ENCODE results near the gene C10orf88. TPM values are rescaled to one million over a fixed set of nuclear protein-coding genes. Genes with fewer than 3 reads are reported as not detected.

Gene C10orf88
- total and polyA plus RNA-seq, 9 of the 15 experiments (the other 6 are each of a cell fraction or from before 2014, with no cell fraction given): 2.5 to 9.6 (median 7.5) TPM

- no peak for TF ChIP-seq SMAD3 (CRISPR knock-in tag; conservative IDR thresholded peaks at IDR 0.05)
- peak; percentile 87 for TF ChIP-seq ZNF511 (CRISPR knock-in tag; IDR thresholded peaks at IDR 0.05)
- peak; percentile 70; the same call in 1 of the 2 replicates for TF ChIP-seq ERF (CRISPR knock-in tag; IDR thresholded peaks at IDR 0.05)
- peak in 1 of 2 experiments; percentile 23; a peak in 2 of 4 replicates for TF ChIP-seq RAD21 (CRISPR knock-in tag; conservative IDR thresholded peaks at IDR 0.05 in 1 of 2, IDR thresholded peaks at IDR 0.05 in 1 of 2)
- peak; percentile 49; the same call in 1 of the 2 replicates for TF ChIP-seq XRCC5 (IDR thresholded peaks at IDR 0.05; ENCODE audit: low read depth, low read length)
- TF ChIP-seq, protein P1, sequence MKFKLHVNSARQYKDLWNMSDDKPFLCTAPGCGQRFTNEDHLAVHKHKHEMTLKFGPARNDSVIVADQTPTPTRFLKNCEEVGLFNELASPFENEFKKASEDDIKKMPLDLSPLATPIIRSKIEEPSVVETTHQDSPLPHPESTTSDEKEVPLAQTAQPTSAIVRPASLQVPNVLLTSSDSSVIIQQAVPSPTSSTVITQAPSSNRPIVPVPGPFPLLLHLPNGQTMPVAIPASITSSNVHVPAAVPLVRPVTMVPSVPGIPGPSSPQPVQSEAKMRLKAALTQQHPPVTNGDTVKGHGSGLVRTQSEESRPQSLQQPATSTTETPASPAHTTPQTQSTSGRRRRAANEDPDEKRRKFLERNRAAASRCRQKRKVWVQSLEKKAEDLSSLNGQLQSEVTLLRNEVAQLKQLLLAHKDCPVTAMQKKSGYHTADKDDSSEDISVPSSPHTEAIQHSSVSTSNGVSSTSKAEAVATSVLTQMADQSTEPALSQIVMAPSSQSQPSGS (CRISPR knock-in tag; IDR thresholded peaks at IDR 0.05): peak; percentile 85; the same call in 1 of the 2 replicates
- TF ChIP-seq, protein P2, sequence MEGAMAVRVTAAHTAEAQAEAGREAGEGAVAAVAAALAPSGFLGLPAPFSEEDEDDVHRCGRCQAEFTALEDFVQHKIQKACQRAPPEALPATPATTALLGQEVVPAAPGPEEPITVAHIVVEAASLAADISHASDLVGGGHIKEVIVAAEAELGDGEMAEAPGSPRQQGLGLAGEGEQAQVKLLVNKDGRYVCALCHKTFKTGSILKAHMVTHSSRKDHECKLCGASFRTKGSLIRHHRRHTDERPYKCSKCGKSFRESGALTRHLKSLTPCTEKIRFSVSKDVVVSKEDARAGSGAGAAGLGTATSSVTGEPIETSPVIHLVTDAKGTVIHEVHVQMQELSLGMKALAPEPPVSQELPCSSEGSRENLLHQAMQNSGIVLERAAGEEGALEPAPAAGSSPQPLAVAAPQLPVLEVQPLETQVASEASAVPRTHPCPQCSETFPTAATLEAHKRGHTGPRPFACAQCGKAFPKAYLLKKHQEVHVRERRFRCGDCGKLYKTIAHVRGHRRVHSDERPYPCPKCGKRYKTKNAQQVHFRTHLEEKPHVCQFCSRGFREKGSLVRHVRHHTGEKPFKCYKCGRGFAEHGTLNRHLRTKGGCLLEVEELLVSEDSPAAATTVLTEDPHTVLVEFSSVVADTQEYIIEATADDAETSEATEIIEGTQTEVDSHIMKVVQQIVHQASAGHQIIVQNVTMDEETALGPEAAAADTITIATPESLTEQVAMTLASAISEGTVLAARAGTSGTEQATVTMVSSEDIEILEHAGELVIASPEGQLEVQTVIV (CRISPR knock-in tag; IDR thresholded peaks at IDR 0.05; ENCODE audit: borderline replicate concordance): no peak
- TF ChIP-seq FOXM1 (IDR thresholded peaks at IDR 0.05; ENCODE audit: low read depth): 0 out of 2 replicates have a peak, but pooled peaks have one; percentile 12
- no peak for TF ChIP-seq FOXM1 (CRISPR knock-in tag; IDR thresholded peaks at IDR 0.05; ENCODE audit: low read depth)
- no peak for TF ChIP-seq ARID2 (IDR thresholded peaks at IDR 0.05)
- no peak for TF ChIP-seq CCNT2 (IDR thresholded peaks at IDR 0.05; ENCODE audit: borderline replicate concordance, extremely low read depth, insufficient read length, low read depth, low read length)
- TF ChIP-seq NUFIP1 (IDR thresholded peaks at IDR 0.05; ENCODE audit: partially characterized antibody): no peak
- TF ChIP-seq, protein P3, sequence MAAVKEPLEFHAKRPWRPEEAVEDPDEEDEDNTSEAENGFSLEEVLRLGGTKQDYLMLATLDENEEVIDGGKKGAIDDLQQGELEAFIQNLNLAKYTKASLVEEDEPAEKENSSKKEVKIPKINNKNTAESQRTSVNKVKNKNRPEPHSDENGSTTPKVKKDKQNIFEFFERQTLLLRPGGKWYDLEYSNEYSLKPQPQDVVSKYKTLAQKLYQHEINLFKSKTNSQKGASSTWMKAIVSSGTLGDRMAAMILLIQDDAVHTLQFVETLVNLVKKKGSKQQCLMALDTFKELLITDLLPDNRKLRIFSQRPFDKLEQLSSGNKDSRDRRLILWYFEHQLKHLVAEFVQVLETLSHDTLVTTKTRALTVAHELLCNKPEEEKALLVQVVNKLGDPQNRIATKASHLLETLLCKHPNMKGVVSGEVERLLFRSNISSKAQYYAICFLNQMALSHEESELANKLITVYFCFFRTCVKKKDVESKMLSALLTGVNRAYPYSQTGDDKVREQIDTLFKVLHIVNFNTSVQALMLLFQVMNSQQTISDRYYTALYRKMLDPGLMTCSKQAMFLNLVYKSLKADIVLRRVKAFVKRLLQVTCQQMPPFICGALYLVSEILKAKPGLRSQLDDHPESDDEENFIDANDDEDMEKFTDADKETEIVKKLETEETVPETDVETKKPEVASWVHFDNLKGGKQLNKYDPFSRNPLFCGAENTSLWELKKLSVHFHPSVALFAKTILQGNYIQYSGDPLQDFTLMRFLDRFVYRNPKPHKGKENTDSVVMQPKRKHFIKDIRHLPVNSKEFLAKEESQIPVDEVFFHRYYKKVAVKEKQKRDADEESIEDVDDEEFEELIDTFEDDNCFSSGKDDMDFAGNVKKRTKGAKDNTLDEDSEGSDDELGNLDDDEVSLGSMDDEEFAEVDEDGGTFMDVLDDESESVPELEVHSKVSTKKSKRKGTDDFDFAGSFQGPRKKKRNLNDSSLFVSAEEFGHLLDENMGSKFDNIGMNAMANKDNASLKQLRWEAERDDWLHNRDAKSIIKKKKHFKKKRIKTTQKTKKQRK (IDR thresholded peaks at IDR 0.05; ENCODE audit: borderline replicate concordance, low read depth, low read length): no peak
- TF ChIP-seq, protein P4, sequence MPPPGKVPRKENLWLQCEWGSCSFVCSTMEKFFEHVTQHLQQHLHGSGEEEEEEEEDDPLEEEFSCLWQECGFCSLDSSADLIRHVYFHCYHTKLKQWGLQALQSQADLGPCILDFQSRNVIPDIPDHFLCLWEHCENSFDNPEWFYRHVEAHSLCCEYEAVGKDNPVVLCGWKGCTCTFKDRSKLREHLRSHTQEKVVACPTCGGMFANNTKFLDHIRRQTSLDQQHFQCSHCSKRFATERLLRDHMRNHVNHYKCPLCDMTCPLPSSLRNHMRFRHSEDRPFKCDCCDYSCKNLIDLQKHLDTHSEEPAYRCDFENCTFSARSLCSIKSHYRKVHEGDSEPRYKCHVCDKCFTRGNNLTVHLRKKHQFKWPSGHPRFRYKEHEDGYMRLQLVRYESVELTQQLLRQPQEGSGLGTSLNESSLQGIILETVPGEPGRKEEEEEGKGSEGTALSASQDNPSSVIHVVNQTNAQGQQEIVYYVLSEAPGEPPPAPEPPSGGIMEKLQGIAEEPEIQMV (tag; conservative IDR thresholded peaks at IDR 0.05; ENCODE audit: low read depth): no peak
- TF ChIP-seq MYC (IDR thresholded peaks at IDR 0.05; ENCODE audit: low read depth, low read length): peak; percentile 70
- TF ChIP-seq MYC (CRISPR knock-in tag; IDR thresholded peaks at IDR 0.05; ENCODE audit: borderline replicate concordance, low read depth): no peak
Observed at GRCh38 chr10:122980209-122981065, 26.4 kb upstream of the C10orf88 start, which contains the start of gene PSTK (continued).
